Measurements from ENCODE around the gene LRP5.

The LRP5 gene

GRCh38 chr11:68347345-68347744 is 35.0 kb downstream of the LRP5 start:
- DNase-seq (ENCODE audit: low spot score): no peak

GRCh38 chr11:68347841-68348240 is 35.5 kb downstream of the LRP5 start:
- no peak for DNase-seq (ENCODE audit: low spot score)

GRCh38 chr11:68349461-68350249 is 37.3 kb downstream of the LRP5 start:
- DNase-seq (ENCODE audit: low spot score): no peak

GRCh38 chr11:68350759-68351449 is 38.5 kb downstream of the LRP5 start:
- no peak for DNase-seq (ENCODE audit: low spot score)

- no peak for DNase-seq (ENCODE audit: low spot score)
Measured at GRCh38 chr11:68351450-68352275, 39.3 kb downstream of the LRP5 start.

GRCh38 chr11:68352591-68352990 is 40.2 kb downstream of the LRP5 start:
- DNase-seq (ENCODE audit: low spot score): no peak

GRCh38 chr11:68353118-68353517 is 40.7 kb downstream of the LRP5 start:
- DNase-seq (ENCODE audit: low spot score): no peak

- no peak for DNase-seq (ENCODE audit: low spot score)
Measured at GRCh38 chr11:68353669-68354068, 41.3 kb downstream of the LRP5 start.

GRCh38 chr11:68354148-68354872 is 41.9 kb downstream of the LRP5 start:
- peak; percentile 74 for DNase-seq (ENCODE audit: low spot score)

- DNase-seq (ENCODE audit: low spot score): no peak
Measured at GRCh38 chr11:68355471-68355870, 43.1 kb downstream of the LRP5 start.

GRCh38 chr11:68357568-68357967 is 45.2 kb downstream of the LRP5 start:
- DNase-seq (ENCODE audit: low spot score): no peak

- DNase-seq (ENCODE audit: low spot score): no peak
Measured at GRCh38 chr11:68358416-68358815, 46.0 kb downstream of the LRP5 start.

- no peak for DNase-seq (ENCODE audit: low spot score)
Measured at GRCh38 chr11:68361702-68362101, 49.3 kb downstream of the LRP5 start.

GRCh38 chr11:68362801-68363379 is 50.5 kb downstream of the LRP5 start:
- DNase-seq (ENCODE audit: low spot score): no peak

GRCh38 chr11:68363776-68364175 is 51.4 kb downstream of the LRP5 start:
- DNase-seq (ENCODE audit: low spot score): no peak

- DNase-seq (ENCODE audit: low spot score): no peak
Measured at GRCh38 chr11:68364581-68364980, 52.2 kb downstream of the LRP5 start.

- no peak for DNase-seq (ENCODE audit: low spot score)
Measured at GRCh38 chr11:68365943-68366435, 53.6 kb downstream of the LRP5 start.

GRCh38 chr11:68367252-68367651 is 54.9 kb downstream of the LRP5 start:
- no peak for DNase-seq (ENCODE audit: low spot score)

GRCh38 chr11:68369756-68370155 is 57.4 kb downstream of the LRP5 start:
- no peak for DNase-seq (ENCODE audit: low spot score)

GRCh38 chr11:68370211-68371111 is 58.1 kb downstream of the LRP5 start:
- no peak for DNase-seq (ENCODE audit: low spot score)
